Embryonic facial prominence (tissue), 1 donor: Measurements from ENCODE around the gene TSGA10IP.

Experiments
- DNase-seq: peaks from one replicate; pipeline ENCODE4 v3.0.0-alpha.2; 2016; ENCODE audit errors: extremely low spot score

Gene TSGA10IP

DNA sequence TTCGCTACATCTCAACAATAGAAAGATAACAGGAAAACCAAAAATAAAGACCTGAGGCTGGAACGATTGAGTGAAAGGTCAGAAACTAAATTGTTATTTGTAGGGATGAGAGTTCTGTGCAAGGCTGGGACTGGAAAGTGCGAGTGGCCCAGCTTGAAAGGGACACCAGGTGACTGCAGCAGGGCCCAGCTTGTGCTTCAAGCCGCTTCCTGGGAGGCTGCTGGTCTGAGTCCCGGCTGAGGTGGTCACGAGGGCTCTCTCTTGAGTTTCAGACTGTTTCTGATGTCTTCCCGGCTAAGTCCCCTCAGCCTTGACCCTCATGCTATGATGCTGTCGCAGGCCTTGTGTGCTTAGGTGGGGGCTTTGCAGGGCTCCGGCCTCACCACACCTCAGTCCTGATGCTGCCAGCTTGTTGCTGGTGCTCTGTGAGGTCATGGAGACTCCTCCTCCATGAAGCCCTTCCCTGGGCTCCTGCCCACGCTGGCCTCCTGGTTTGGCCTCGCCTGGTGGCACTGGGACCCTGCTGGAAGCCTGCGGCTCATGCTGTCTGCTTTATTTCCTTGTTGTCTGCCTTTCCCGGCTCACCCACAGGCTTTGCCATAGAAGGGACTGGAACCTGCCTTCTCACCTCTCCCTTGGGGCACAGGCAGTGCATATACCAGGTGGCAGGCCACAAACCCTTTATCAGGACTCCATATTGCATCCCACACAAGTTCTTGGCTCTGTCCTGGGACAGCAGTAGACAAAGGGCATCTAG lies 61.0 kb downstream of the TSGA10IP start:
- DNase-seq, result no peak

DNA sequence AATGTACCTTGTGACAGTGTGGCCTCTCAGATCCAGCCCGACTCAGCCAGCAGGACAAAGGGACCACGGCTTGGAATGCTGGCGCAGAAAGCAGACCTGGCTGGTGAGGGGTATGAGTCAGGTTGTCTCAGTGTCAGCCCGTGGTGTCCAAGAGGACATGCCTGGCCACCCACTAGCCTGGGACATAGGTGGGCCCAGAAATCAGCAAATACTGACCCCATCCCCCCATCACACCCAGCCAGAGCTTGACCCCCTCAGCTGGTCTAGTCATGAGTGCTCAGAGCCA lies 61.6 kb downstream of the TSGA10IP start:
- no peak for DNase-seq

DNA sequence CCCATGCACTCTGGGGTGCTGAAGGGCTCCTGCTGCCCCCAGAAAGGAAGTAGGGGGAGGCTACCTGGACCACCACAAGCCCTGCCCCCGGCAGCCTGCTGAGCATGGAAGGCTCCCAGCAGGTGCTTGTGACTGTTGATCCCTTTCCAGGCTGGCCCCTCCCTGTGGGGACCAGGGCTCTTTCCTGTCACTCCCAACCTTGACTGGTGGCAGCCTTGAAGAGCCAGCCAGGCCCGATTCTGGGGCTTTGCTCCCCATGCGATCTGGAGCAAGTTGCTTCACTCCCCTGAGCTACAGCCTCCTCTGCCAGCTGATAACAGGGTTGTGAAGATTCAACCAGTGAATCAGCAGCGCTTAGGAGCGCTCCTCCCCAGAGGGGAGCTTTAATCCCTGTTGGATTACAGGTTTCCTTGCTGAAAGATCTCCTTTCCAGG lies 61.9 kb downstream of the TSGA10IP start:
- DNase-seq, result no peak

DNA sequence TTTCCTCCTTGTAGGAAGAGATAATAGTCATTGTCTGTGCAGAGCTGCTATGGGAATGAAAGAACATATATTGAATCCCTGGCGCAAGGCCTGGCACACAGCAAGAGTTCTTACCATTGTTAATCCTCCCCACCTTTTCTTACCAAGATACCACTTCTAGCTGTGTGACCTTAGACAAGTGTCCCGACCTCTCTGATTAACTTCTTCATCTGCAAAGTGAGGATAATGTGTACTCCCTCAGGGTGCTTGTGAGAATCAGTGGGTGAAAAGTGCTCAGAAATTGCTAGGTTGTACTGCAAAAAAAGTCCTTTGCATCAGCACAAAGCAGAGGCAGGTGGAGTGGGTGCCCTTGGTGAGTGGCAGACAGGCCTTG lies 62.8 kb downstream of the TSGA10IP start:
- DNase-seq, result no peak

DNA sequence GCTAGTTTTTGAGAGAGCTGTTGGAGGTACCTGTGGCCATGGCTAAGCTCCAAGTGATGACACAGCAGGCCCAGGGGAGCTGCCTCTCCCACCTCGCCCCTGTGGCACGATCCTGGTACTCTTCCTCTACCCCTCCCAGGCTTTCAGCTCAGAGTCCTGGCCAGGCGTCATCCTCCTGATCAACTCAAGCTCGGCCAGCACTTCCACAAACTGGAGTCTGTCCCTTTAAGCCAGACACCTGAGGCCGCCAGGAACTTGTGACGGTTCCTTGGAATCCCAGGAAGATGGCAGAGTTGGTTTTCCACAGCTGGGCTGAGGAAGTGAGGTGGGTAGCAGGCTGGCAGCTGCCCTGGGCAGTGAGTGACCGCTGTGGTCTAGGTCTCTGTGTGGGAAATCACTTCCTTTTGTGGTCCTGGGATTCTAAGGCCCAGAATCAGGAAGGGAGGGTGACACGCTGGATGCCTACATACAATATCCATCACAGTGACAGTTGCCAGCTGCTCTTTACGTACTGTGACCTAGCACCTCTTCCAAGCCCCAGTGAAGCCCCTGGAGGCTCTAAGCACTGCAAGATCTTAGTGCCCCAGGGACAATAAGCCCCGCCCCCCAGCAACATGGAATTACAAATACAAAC lies 63.3 kb downstream of the TSGA10IP start:
- no peak for DNase-seq
